Osteocyte (in vitro differentiated cells): ENCODE measurements around the gene RINL. TPM values are rescaled to one million over a fixed set of nuclear protein-coding genes. Genes with fewer than 3 reads are reported as not detected.

ENCODE experiments used
- DNase-seq: peaks from one replicate; pipeline ENCODE4 v3.0.0; 2021; ENCODE audit warnings: mixed read lengths; ENCODE audit not compliant: unreplicated experiment; ENCODE audit errors: extremely low spot score
- H3K27ac Mint-ChIP-seq: one replicate; pipeline ENCODE4 v1.8.0; 2021; ENCODE audit warnings: mild to moderate bottlenecking, mixed read lengths; ENCODE audit not compliant: unreplicated experiment
- H3K27me3 Mint-ChIP-seq: one replicate; pipeline ENCODE4 v1.8.0; 2021; ENCODE audit warnings: mixed read lengths; ENCODE audit not compliant: unreplicated experiment
- H3K36me3 Mint-ChIP-seq: one replicate; pipeline ENCODE4 v1.8.0; 2021; ENCODE audit warnings: mixed read lengths; ENCODE audit not compliant: unreplicated experiment
- H3K4me1 Mint-ChIP-seq: one replicate; pipeline ENCODE4 v1.8.0; 2021; ENCODE audit warnings: mixed read lengths; ENCODE audit not compliant: unreplicated experiment
- H3K4me3 Mint-ChIP-seq: one replicate; pipeline ENCODE4 v1.8.0; 2021; ENCODE audit warnings: mild to moderate bottlenecking, moderate library complexity, mixed read lengths; ENCODE audit not compliant: unreplicated experiment
- H3K9me3 Mint-ChIP-seq: one replicate; pipeline ENCODE4 v1.8.0; 2021; ENCODE audit warnings: mixed read lengths; ENCODE audit not compliant: unreplicated experiment
- CTCF ChIP-seq: fragments of 200-600 bp; sonication (generic); IDR thresholded peaks from 2 replicates; pipeline ENCODE4 v1.5.0; 2021; ENCODE audit warnings: antibody characterized with exemption, mild to moderate bottlenecking, moderate library complexity
- total RNA-seq: library from RNA; stranded (reverse); gene quantifications from 2 replicates; pipeline ENCODE4 v1.2.1, GENCODE V29; 2021

Gene RINL
- total RNA-seq, 1 donor from 2014 or later: not detected

- no peak for DNase-seq
- Mint-ChIP-seq H3K27ac (peak overlapping the region; percentile 20), H3K27me3 (no peaks in the 10 kb centered on the region), H3K4me1 (peaks cover 13% of the 10 kb centered on the region), H3K4me3 (no peak overlapping the region), H3K9me3 (no peaks in the 10 kb centered on the region), H3K36me3 (peaks cover 10% of the 10 kb centered on the region)
- no peak for TF ChIP-seq CTCF
These were observed 26.8 kb upstream of the RINL start for GRCh38 chr19:38904581-38905539.

DNA sequence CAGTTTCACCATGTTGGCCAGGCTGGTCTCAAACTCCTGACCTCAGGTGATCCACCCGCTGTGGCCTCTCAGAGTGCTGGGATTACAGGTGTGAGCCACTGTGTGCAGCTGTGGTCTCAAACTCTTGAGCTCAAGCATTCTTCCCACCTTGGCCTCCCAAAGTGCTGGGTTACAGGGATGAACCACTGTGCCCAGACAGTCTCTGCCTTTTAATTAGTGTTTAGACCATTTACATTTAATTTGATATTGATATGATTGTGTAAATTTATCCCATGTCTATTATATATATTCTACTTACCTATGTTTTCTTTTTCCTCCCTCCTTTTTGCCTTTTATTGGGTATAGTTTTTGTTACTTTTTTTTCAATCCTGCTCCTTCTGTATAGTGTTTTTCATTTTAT is 23.6 kb upstream of the RINL start:
- peaks cover 28% of the 10 kb centered on the region for H3K4me1 Mint-ChIP-seq
- no peak for TF ChIP-seq CTCF
- no peak for DNase-seq
- H3K27me3 Mint-ChIP-seq: no peaks in the 10 kb centered on the region
- H3K9me3 Mint-ChIP-seq: no peaks in the 10 kb centered on the region
- peaks cover 2% of the 10 kb centered on the region for H3K36me3 Mint-ChIP-seq
- H3K4me3 Mint-ChIP-seq: no peak overlapping the region
- no peak overlapping the region for H3K27ac Mint-ChIP-seq

- H3K4me1 Mint-ChIP-seq: peaks cover 28% of the 10 kb centered on the region
- no peak for DNase-seq
- H3K27me3 Mint-ChIP-seq: no peaks in the 10 kb centered on the region
- peak overlapping the region; percentile 97 for H3K4me3 Mint-ChIP-seq
- TF ChIP-seq CTCF: no peak
- H3K27ac Mint-ChIP-seq: peak overlapping the region; percentile 92
- no peaks in the 10 kb centered on the region for H3K9me3 Mint-ChIP-seq
- H3K36me3 Mint-ChIP-seq: peaks cover 2% of the 10 kb centered on the region
These were observed 22.7 kb upstream of the RINL start for GRCh38 chr19:38900743-38901190.

DNA sequence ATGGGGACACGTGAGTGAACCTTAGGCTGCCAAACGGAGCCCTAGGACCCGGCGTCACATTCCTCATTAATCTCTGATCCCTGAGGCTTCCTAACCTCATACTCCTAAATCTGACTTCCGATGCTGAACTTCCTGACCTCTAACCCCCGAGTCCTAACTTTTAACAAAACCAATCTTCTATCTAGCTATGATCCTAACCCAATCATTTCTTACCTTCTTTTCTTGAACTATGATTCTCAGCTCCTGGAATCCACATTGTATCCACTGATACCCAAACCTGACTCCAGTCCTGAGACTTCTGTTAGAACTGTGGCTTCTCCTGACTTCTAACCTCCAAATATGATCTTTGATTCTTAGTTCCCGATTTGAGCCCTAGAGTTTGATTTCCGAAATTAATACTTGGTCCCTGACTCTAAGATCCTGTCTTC is 22.1 kb upstream of the RINL start:
- Mint-ChIP-seq H3K27ac (peak overlapping the region; percentile 92), H3K4me3 (peak overlapping the region; percentile 97), H3K9me3 (no peaks in the 10 kb centered on the region), H3K27me3 (no peaks in the 10 kb centered on the region), H3K36me3 (no peaks in the 10 kb centered on the region), H3K4me1 (peaks cover 28% of the 10 kb centered on the region)
- DNase-seq: no peak
- no peak for TF ChIP-seq CTCF

GRCh38 chr19:38899447-38900201 is 21.5 kb upstream of the RINL start, which contains the start of the genes NFKBIB and SIRT2:
TSS of gene NFKBIB (plus strand) at chr19:38899969. CDS start at chr19:38900033, 64 bp downstream.
TSS of gene SIRT2 (minus strand) at chr19:38899618. CDS start at chr19:38899521, 97 bp downstream.
- peaks cover 28% of the 10 kb centered on the region for H3K4me1 Mint-ChIP-seq
- TF ChIP-seq CTCF: no peak
- DNase-seq: peak; percentile 99
- H3K27me3 Mint-ChIP-seq: no peaks in the 10 kb centered on the region
- H3K9me3 Mint-ChIP-seq: no peaks in the 10 kb centered on the region
- H3K36me3 Mint-ChIP-seq: no peaks in the 10 kb centered on the region
- H3K4me3 Mint-ChIP-seq: peak within 1 kb of the TSS; percentile 97
- peak within 1 kb of the TSS; percentile 92 for H3K27ac Mint-ChIP-seq
